Measurements from ENCODE around the gene PITPNC1.
"Not testable (repeated sequence)": the region's sequence is repeated elsewhere in the genome, so short reads cannot be mapped to it uniquely, and the experiment has no call there.

The PITPNC1 gene

DNA sequence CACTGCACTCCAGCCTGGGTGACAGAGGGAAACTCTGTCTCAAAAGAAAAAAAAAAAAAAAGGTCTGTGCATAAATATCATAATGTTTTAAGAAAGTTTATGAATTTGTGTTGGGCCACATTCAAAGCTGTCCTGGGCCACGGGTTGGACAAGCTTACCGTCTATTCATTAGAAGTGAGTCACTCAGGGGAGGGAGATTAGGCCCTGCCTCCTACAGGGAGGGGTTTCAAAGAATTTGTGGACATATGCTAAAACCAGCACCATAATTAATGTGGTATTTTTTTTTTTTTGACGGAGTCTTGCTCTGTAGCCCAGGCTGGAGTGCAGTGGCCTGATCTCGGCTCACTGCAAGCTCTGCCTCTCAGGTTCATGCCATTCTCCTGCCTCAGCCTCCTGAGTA is 95.5 kb downstream of the PITPNC1 start:
- H3K36me3 Mint-ChIP-seq, H3K27ac Mint-ChIP-seq, H3K9me3 Mint-ChIP-seq, H3K4me3 Mint-ChIP-seq, H3K27me3 Mint-ChIP-seq, ATAC-seq: not testable (repeated sequence)
- H3K4me1 Mint-ChIP-seq, result peaks cover 17% of the 10 kb centered on the region

DNA sequence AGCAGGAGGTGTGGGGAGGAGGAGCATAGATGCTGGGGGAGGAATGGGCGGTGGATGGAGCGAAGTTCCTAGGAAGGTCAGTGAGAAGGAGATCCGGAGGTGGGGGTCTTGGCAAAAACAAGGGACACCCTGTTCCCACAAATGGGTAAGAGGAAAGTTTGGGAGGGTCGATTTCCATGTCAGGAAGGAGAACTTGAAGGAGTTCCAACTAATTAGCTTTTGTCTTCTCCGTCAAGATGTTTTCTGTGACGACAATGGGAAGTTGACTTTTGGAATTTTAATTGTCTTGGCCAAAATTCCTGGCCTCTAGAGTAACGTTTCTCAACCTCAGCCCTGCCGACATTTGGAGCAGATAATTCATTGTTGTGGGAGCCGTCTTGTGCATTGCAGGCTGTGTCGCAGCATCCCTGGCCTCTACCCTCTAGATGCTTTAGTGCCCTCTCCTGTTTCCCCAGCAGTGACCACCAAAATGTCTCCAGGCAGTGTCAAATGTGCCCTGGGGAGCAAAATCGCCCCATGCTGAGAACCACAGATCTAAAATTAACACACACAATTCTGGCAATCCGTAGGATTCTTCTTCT is 97.1 kb downstream of the PITPNC1 start:
- no peak overlapping the region for H3K27ac Mint-ChIP-seq
- H3K4me3 Mint-ChIP-seq, result no peak overlapping the region
- H3K27me3 Mint-ChIP-seq, result no peaks in the 10 kb centered on the region
- ATAC-seq, result no peak
- H3K9me3 Mint-ChIP-seq, result no peaks in the 10 kb centered on the region
- peaks cover 10% of the 10 kb centered on the region for H3K36me3 Mint-ChIP-seq
- peaks cover 19% of the 10 kb centered on the region for H3K4me1 Mint-ChIP-seq

DNA sequence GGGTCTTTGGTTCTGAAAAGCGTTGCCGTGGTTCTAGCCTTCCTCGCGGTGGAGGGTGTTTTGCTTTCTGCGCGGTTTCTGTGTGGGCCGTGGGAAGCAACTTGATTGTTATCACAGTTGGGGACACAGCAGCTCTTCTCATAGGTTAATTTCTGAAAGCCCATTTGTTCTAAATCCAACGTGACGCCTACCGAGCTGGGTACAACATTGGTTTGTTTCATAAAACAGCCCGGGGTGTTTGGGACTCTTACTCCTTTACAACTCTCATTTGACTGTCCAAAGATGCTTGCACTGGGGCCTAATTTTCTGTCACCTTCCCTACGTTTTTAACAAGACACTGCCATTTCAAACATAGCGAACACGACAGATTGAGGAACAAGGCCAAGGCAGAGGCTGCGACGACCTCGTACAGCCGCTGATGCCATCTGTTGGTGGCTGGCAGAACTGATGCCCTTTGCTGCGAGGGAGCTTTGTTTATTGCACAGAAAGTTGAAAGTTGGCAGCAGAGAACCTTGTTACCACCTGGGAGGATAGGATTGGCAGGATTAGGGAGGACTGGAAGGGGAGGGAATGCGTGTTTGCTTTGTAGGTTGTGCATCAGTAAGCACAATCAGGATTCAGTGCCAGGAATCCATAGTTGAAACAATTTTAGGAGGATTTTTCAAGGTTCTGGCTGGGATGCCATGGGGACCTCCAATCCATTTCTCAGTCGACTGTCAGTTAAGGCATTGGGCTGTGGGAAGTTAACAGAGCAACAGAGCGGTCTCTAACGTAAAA is 98.3 kb downstream of the PITPNC1 start:
- Mint-ChIP-seq H3K4me3 (no peak overlapping the region), H3K36me3 (peaks cover 11% of the 10 kb centered on the region), H3K27ac (peak overlapping the region; percentile 4), H3K4me1 (peaks cover 21% of the 10 kb centered on the region), H3K27me3 (no peaks in the 10 kb centered on the region), H3K9me3 (no peaks in the 10 kb centered on the region)
- ATAC-seq, result peak; percentile 85

DNA sequence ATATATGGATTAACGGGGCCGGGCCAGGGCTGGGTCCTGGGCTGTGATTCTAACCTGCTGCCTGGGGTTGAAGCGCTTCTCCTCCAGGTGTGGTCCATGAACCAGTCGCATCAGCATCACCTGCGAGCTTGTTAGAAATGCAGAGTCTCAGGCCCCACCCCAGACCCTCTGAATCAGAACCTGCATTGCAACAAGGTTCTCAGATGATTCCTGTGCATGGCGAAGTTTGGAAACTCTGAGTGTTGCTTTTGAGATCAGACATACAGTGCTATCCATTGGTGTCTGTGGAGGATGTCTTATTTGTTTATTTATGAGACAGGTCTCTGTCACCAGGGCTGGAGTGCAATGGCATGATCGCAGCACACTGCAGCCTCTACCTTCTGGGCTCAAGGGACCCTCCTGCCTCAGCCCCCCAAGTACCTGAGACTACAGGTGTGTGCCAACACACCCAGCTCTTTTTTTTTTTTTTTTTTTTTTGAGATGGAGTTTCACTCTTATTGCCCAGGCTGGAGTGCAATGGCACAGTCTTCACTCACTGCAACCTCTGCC is 99.8 kb downstream of the PITPNC1 start:
- Mint-ChIP-seq H3K4me3 (no peak overlapping the region), H3K27me3 (no peaks in the 10 kb centered on the region), H3K36me3 (peaks cover 7% of the 10 kb centered on the region), H3K9me3 (no peaks in the 10 kb centered on the region), H3K4me1 (peaks cover 21% of the 10 kb centered on the region), H3K27ac (no peak overlapping the region)
- ATAC-seq, result no peak

DNA sequence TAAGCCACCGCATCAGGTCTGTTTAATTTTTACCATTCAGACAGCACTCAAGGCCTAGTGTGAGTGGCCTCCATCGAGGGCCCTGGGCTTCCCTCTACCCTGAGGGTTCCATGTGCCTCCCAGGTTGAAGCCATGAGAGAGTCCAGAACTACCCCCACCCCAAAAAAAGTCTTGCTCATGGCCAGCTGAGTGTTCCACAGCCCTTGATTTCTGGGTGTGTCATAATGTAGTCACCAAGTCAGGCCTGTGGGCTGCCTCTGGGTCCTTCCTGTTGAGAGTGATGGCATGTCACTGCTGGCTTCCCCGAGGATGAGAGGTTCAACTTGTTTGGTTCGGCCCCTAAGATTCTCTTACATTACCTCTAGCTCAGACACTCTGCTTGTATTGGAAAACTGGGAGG is 100.6 kb downstream of the PITPNC1 start:
- Mint-ChIP-seq H3K4me3 (no peak overlapping the region), H3K4me1 (peaks cover 21% of the 10 kb centered on the region), H3K36me3 (peaks cover 5% of the 10 kb centered on the region), H3K27ac (peak overlapping the region; percentile 14), H3K27me3 (no peaks in the 10 kb centered on the region), H3K9me3 (no peaks in the 10 kb centered on the region)
- no peak for ATAC-seq

DNA sequence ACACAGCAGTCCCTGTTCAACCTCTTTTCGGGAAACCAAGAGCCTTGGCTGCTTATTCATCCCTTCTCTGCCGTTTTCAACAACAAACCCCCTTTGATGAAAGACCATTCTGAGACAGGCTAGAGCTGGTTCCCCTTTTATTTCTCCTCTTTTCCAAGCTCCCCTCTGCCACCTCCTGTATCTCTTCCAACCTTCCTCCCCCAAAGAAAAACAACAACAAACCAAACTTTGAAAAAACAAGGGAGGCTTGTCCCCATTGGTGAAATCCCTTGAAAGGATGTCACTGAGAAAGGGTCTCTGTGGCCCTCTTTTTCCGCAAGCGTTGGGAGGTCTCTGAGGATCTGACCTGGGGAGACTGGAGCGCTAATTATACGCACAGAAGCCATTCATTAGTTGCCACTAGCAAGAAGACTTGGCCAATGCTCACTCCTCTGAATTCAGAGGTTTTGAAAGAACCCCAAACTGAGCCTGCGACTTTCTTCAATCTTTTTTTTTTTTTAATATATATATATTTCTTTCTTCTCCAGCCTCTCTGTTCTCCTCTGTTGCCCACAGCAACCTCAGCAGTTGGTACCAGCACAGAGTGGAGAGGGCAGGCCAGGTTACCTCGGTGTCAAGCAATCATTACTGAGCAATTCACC is 101.4 kb downstream of the PITPNC1 start:
- Mint-ChIP-seq H3K27me3 (no peaks in the 10 kb centered on the region), H3K4me1 (peaks cover 21% of the 10 kb centered on the region), H3K27ac (peak overlapping the region; percentile 14), H3K9me3 (no peaks in the 10 kb centered on the region), H3K36me3 (peaks cover 5% of the 10 kb centered on the region), H3K4me3 (no peak overlapping the region)
- ATAC-seq, result no peak

DNA sequence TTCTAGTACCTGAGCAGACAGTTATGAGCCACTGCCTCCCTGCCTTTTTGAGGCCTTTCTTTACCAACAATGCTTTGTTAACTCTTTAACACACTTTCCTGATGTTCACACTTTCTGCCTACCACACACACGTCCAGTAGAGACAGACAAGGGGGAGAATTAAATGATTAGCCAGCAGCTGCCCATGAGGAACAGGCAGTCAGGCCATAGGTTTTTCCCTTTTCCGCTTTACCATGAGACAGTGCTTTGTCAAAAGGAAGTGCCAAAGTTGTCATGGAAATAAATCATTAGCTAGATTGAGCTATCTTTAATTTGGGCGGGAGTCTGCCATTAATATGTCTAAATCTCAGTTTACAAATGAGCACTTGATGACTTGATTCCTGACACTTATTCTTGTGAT is 102.1 kb downstream of the PITPNC1 start:
- Mint-ChIP-seq H3K9me3 (no peaks in the 10 kb centered on the region), H3K27ac (peak overlapping the region; percentile 14)
- ATAC-seq, result no peak

DNA sequence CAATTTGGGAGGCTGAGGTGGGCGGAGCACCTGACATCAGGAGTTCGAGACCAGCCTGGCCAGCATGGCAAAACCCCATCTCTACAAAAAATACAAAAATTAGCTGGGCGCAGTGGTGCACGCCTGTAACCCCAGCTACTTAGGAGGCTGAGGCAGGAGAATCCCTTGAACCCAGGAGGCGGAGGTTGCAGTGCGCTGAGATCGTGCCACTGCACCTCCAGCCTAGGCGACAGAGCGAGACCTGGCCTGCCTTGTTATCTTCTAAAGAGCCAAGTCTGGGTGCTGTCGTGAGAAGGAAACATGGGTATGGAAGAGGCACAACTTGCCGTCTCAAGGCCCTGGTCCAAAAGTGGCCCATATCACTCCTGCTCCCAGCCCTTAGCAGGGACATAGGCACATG is 103.9 kb downstream of the PITPNC1 start:
- peaks cover 12% of the 10 kb centered on the region for H3K4me1 Mint-ChIP-seq
- ATAC-seq, H3K27me3 Mint-ChIP-seq, H3K4me3 Mint-ChIP-seq, H3K9me3 Mint-ChIP-seq, H3K36me3 Mint-ChIP-seq: not testable (repeated sequence)
- peak overlapping the region; percentile 51 for H3K27ac Mint-ChIP-seq

More for the DNA sequence above, 102.1 kb downstream of the PITPNC1 start:
- Mint-ChIP-seq H3K4me3 (no peak overlapping the region), H3K4me1 (peaks cover 21% of the 10 kb centered on the region), H3K36me3 (peaks cover 5% of the 10 kb centered on the region), H3K27me3 (no peaks in the 10 kb centered on the region)

DNA sequence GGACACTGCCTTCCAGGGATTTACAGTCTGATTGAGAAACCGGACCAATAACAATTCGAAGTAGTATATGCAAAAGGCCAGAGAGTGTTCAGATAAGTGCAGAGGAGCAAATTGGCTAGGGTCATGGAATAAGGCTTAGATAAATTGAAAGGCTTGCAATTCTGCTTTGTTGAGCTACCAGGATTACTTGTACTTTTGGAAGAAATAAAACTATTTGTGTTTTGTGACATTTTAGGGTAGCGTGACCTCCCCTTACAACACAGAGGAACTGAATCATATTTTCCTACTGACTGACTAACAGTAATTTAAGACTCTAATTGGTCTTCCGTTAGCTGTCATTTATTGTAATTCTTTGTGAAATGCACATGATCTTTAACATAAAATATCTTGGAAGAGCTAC is 104.7 kb downstream of the PITPNC1 start:
- ATAC-seq, result no peak
- Mint-ChIP-seq H3K36me3 (peaks cover 5% of the 10 kb centered on the region), H3K27me3 (no peaks in the 10 kb centered on the region), H3K9me3 (no peaks in the 10 kb centered on the region), H3K27ac (peak overlapping the region; percentile 51), H3K4me3 (no peak overlapping the region), H3K4me1 (peaks cover 19% of the 10 kb centered on the region)

DNA sequence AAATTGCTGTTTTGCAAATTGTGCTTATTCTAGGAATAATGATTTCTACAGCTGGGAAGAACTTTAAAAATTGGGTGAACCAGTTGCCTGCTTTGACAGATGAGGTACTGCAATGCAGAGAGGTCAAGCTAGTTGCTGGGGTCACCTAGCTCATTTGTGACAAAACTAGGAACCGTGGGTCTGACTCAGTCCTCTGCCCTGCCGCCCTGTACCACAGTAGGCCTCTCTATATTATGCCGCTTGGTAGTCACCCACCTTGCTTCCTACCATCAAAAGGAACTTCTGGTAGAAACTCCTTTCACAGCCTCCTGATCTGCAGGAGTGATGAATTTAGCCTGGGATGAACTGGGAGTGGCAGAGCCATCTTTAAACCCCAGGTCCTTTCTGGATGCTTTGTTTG is 105.7 kb downstream of the PITPNC1 start:
- H3K27ac Mint-ChIP-seq, result peak overlapping the region; percentile 43
- H3K4me1 Mint-ChIP-seq, result peaks cover 28% of the 10 kb centered on the region
- no peak for ATAC-seq
- no peaks in the 10 kb centered on the region for H3K27me3 Mint-ChIP-seq
- peaks cover 10% of the 10 kb centered on the region for H3K36me3 Mint-ChIP-seq
- H3K9me3 Mint-ChIP-seq, result no peaks in the 10 kb centered on the region
- H3K4me3 Mint-ChIP-seq, result no peak overlapping the region

DNA sequence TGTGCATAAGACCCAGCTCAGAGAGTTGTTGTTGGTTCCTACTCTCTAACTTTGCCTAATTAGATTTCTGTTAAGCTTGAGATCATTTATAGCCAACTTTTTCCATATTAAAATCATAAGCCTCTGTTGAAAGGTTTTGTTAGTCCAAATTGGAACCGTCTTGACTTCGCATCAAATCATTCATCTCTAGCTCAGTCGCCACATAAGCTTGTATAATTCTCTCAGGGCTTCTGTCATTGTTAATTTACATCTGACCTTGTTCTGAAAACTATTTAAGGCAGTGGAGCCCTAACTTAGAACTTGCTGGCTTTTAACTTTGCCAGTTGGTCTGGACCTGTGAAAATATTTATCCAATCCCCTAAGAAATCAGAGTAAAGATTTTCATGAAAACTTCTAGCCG is 107.2 kb downstream of the PITPNC1 start:
- Mint-ChIP-seq H3K9me3 (no peaks in the 10 kb centered on the region), H3K4me1 (peaks cover 17% of the 10 kb centered on the region), H3K27me3 (no peaks in the 10 kb centered on the region), H3K36me3 (peaks cover 5% of the 10 kb centered on the region), H3K27ac (no peak overlapping the region), H3K4me3 (no peak overlapping the region)
- no peak for ATAC-seq

DNA sequence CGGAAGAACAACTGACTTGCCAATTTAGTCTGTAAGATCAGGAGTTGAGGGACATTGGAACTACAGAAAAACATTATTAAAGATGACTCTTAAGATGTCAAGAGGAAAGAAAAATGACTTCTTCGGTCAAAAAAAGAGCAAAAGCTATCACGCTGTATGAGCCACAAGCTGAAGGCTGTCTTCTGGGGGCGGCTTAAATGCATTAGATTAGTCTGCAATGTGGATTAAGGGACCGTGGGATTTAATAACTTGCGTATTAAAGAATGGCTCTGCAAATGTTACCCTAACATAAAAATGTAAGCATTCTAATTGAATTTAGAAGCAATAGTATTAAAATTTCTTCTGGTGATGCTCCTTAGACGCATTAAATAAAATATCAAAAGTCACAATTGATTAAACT is 108.6 kb downstream of the PITPNC1 start:
- Mint-ChIP-seq H3K27ac (no peak overlapping the region), H3K36me3 (peaks cover 5% of the 10 kb centered on the region), H3K4me1 (peaks cover 15% of the 10 kb centered on the region), H3K9me3 (no peaks in the 10 kb centered on the region), H3K27me3 (no peaks in the 10 kb centered on the region), H3K4me3 (no peak overlapping the region)
- no peak for ATAC-seq

DNA sequence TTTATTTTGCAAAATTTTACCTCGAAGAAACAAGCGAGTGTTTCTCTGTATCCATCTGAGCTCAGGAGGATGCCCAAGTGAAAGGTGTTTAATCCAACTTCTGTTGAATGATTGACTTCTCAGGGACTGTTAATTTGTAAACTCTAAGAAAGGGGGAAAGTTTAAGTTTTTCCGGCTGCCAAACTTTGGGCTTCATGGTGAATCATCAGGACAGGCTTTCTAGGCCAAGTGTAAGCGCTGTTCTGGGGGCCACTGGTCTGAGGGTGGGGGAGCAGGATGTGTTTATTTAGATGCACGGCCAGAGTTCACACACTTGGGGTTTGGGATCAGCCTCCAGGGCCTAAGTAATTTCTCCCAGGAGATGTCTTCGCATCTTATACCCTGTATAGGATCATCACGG is 110.4 kb downstream of the PITPNC1 start:
- no peaks in the 10 kb centered on the region for H3K9me3 Mint-ChIP-seq
- peaks cover 5% of the 10 kb centered on the region for H3K36me3 Mint-ChIP-seq
- H3K4me3 Mint-ChIP-seq, result no peak overlapping the region
- peak overlapping the region; percentile 73 for H3K27ac Mint-ChIP-seq
- peaks cover 21% of the 10 kb centered on the region for H3K4me1 Mint-ChIP-seq
- ATAC-seq, result no peak
- no peaks in the 10 kb centered on the region for H3K27me3 Mint-ChIP-seq

DNA sequence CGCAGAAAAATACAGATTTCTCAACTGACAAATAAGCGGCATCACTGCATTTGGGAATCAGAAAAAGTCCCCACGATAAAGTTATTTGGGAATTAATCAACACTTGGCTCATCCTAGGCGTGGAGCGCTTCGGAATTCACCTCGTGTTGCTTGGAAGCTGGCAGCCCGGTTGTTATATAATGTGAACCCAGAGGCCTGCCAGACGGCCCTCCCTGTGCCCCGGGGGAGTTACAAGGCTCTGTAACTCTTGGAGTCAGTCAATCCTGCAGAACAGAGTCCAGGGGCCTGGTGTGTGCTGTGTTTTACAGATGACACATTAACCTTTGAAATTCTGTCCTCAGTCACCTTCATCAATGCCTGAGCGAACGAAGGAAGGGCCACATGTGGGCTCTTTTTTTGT is 111.1 kb downstream of the PITPNC1 start:
- Mint-ChIP-seq H3K36me3 (peaks cover 5% of the 10 kb centered on the region), H3K9me3 (no peaks in the 10 kb centered on the region), H3K27me3 (no peaks in the 10 kb centered on the region), H3K27ac (peak overlapping the region; percentile 53), H3K4me3 (no peak overlapping the region), H3K4me1 (peaks cover 21% of the 10 kb centered on the region)
- no peak for ATAC-seq

DNA sequence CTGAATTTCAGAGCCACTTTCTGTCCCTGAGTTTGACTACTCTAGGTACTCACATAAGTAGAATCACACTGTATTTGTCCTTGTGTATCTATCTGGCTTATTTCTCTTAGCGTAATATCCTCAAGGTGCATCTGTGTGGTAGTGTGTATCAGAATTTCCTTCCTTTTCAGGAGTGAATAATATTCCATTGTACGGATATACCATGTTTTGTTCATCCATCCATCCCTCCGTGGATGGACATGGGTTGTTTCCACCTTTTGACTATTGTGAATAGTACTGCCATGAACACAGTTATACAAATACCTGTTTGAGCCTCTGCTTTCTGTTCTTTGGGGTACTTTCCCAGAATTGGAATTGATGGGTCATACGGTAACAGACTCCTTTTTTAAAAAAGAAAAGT is 111.7 kb downstream of the PITPNC1 start:
- Mint-ChIP-seq H3K36me3 (peaks cover 5% of the 10 kb centered on the region), H3K9me3 (no peaks in the 10 kb centered on the region), H3K4me1 (peaks cover 21% of the 10 kb centered on the region), H3K4me3 (no peak overlapping the region), H3K27ac (peak overlapping the region; percentile 53), H3K27me3 (no peaks in the 10 kb centered on the region)
- no peak for ATAC-seq

All from stimulated activated memory B cell treated with anti-CD40 and anti-IgM and Interleukin-4, amounts not matched to agents 10 μg/mL and 1 μg/mL and 100 μg/mL, for 72 hours (primary cell).